HG02970 (cell line): ENCODE data around the gene STXBP1.
A peak's percentile ranks its signal among the peaks of the same experiment; 100 is the strongest.
"Not testable (repeated sequence)": the region's sequence is repeated elsewhere in the genome, so short reads cannot be mapped to it uniquely, and the experiment has no call there.

Source experiments
- ATAC-seq: cut with Tn5 transposase; IDR thresholded peaks from one replicate; pipeline ENCODE4 v1.9.1; 2021; ENCODE audit warnings: mild to moderate bottlenecking, moderate library complexity, moderate number of reproducible peaks; ENCODE audit not compliant: unreplicated experiment, low FRiP score

STXBP1 gene

GRCh38 chr9:127611603-127611898, 526 bp upstream of the STXBP1 start:
- ATAC-seq, result peak; percentile 1

DNA sequence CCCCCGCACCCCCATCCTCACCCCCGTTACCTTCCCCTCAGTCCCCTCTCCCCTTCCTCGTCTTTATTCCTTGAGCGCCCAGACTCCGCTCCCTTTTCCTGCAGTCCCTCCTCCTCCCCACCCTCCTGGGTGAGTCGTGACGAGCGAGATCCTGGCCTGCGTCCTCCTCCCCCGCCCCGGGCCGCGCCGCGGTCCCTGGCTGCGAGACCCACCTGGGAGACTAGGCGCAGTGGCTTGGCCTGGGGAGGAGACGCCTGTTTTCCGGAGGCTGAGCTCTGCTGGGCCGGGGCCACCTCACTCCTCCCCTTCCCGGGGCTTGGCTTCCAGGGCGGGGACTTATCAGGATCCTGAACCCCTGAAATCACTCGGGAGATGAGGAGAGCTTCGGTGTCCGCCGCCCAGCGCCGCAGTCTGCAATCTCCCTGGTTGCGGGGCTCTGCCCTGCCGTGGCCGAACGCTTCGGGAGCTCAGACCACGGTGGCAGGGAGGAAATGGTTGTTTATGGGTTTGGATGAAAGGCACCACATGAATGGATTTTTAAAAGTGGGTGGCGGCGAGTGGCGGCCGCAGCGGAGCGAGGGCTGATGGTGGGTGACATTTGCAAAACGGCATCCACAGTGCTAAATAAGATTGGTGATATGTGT, 984 bp downstream of the STXBP1 start:
- ATAC-seq, result no peak

DNA sequence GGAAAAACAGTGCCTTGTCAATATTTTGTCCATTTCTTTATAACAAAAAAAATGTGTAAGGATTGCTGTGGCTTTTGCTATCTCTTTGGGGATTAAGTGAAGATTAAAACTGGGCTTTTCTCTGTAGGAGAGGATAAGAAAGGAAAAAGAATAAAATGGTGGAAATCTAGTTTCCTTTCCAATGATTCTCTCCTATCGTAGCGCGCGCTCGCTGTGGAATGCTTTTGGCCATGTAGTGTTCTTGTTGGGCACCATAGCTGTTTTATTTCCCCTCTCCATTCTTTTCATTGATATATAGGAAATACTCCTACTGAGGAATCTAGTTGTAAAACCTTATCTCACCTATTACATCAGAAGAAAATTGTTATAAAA, 1.5 kb downstream of the STXBP1 start:
- no peak for ATAC-seq

DNA sequence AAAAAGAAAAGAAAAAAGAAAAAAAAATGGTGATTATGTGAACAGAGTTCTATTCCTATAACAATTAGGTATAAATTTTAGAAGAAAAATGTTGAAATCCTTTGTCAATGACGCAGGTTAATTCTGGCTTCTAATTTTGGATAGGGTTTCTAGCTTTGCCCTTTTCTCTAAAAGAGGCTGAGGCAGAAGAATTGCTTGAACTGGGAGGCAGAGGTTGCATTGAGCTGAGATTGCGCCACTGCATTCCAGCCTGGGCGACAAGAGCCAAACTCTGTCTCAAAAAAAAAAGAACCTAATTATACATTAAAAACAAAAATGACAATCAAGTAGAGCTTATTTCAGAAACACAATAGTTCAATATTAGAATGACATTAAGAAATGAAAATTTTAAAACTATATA, 2.9 kb downstream of the STXBP1 start:
- ATAC-seq, result no peak

- not testable (repeated sequence) for ATAC-seq
Measured at GRCh38 chr9:127621339-127621970, 9.4 kb downstream of the STXBP1 start.

GRCh38 chr9:127626752-127627493, 14.8 kb downstream of the STXBP1 start:
- no peak for ATAC-seq

GRCh38 chr9:127627494-127627855, 15.4 kb downstream of the STXBP1 start:
- no peak for ATAC-seq

GRCh38 chr9:127628758-127629467, 16.8 kb downstream of the STXBP1 start:
- no peak for ATAC-seq

DNA sequence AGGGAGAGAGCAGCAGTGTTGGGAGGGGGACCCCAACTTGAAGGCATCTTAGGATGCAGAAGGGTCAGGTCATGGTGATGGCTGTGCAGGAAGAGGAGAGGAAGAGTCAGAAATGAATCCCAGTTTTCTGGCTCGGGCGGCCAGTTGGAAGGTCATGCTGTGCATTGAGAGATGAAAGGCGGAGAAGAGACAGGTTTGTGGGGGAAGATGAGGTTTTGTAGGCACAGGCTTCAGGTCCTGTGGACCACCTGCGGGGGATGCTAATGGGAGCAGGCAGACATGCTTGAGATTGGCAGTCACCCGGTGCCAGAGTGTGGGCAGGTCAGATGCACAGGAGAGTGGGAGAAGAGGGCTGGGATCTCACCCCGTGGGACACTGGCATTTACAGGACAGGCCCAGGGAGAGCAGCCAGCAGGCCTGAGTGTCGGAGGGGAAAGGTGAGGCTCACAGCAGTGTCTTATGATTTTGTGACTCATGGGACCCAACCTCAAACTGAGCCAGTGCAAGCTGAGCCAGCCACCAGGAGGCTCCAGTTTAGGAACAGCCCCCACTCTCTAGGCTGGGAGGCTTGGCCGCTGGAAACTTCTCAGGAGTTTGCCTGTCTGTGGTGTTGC, 17.5 kb downstream of the STXBP1 start:
- no peak for ATAC-seq

DNA sequence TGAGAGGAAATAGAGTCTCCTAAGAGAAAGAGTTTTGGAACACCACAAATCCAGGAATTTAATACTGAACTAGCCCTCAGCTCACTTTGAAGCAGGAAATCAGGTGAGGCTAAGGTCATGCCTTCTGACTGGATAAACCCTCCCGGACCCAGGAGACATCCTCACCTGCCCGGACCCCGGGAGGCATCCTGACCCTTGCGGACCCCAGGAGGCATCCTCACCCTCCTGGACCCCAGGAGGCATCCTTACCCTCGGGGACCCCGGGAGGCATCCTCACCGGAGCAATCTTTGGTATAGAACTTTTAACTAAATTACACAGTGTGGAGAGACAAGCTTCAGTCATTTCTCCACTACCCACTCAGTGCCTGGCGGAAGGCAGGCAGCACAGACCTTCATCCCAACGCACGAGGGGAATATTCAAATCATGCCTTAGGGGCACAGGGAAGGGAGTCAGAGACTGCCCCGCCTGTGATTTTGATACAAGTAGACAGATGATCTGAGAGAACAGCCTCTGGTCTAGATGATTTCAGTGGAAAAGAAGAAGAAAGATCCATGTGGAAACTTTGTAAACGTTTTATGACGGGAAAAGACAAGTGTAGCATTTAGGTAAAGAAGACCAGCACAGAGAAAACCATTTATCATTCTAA, 21.3 kb downstream of the STXBP1 start:
- ATAC-seq, result no peak

- ATAC-seq, result no peak
Measured at GRCh38 chr9:127634021-127634420, 21.9 kb downstream of the STXBP1 start.

GRCh38 chr9:127634698-127635097, 22.6 kb downstream of the STXBP1 start:
- ATAC-seq, result no peak

DNA sequence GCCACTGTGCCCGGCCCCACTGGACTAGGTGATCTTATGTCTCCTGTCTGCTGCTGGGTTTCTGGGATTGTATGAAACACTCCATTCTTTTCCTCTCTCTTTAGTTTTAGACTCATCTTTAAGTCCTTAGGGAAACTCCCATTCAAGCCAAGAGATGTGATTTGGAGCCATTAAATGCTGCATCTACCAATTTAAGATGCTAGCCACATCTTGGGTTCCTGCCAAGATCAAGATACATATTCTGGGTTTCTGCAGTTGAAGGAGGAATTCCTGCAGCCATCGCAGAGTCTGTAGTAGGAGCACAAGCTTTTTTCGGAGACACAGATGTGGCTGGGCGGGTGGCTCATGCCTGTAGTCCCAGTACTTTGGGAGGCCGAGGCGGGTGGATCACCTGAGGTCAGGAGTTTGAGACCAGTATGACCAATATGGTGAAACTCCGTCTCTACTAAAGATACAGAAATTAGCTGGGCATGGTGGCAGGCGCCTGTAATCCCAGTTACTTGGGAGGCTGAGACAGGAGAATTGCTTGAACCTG, 23.2 kb downstream of the STXBP1 start:
- ATAC-seq, result no peak

DNA sequence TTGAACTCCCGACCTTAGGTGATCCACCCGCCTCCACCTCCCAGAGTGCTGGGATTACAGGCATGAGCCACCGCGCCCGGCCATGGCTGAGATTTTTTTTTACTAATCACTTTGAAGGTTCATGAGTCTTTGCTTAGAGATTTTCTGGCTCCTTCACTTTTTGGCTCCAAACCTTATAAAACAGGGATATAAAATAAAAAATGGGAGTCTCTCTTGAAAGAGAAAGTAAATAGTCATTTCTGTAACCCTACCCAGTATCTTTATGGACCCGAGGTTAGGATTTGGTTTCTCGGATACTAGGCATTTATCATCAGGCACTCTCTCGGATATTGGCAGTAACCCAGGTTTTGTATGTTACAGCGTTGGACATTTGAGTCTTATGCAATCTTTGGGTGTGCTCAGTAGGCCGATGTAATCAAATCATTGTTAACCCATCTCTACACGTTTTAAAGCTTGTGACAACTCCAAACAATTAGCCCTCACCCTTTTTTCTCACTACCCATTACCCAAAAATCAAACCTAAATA, 25.3 kb downstream of the STXBP1 start:
- ATAC-seq, result no peak

- ATAC-seq, result no peak
Measured at GRCh38 chr9:127640908-127641545, 28.9 kb downstream of the STXBP1 start.

DNA sequence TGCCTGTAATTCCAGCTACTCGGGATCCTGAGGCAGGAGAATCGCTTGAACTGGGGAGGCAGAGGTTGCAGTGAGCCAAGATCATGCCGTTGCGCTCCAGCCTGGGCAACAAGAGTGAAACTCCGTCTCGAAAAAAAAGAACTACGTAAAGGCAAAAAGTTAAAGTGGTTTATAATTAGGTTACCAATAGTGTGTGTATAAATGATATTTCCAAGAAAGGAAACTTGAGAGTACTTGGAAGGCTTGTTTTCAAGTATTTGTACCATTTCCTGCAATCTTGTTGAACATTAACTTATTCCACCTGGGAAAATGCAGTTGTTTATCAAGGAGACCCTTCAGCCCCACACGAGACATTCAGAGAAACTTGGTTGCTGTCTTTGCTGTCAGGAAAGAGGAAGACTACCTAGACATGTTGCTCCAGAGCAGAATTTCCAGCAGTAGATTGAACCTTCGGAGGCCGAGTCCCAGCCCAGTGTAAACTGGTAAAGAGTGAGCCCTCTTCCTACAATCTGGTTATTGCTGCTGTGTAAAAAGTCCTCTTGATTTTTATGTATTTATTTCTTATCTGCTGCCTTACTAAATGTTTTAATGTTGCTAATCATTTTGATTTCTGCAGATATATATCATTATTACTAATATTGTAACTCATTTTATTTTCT, 30.1 kb downstream of the STXBP1 start:
- ATAC-seq, result no peak

- no peak for ATAC-seq
Measured at GRCh38 chr9:127644146-127644827, 32.2 kb downstream of the STXBP1 start.

- ATAC-seq, result no peak
Measured at GRCh38 chr9:127644943-127645342, 32.9 kb downstream of the STXBP1 start.
